ENCODE data around the gene SMARCC2. TPM values are rescaled to one million over a fixed set of nuclear protein-coding genes. Genes with fewer than 3 reads are reported as not detected.

Gene SMARCC2
- total RNA-seq, 1 experiment from 2014 or later, result 38.4 TPM

DNA sequence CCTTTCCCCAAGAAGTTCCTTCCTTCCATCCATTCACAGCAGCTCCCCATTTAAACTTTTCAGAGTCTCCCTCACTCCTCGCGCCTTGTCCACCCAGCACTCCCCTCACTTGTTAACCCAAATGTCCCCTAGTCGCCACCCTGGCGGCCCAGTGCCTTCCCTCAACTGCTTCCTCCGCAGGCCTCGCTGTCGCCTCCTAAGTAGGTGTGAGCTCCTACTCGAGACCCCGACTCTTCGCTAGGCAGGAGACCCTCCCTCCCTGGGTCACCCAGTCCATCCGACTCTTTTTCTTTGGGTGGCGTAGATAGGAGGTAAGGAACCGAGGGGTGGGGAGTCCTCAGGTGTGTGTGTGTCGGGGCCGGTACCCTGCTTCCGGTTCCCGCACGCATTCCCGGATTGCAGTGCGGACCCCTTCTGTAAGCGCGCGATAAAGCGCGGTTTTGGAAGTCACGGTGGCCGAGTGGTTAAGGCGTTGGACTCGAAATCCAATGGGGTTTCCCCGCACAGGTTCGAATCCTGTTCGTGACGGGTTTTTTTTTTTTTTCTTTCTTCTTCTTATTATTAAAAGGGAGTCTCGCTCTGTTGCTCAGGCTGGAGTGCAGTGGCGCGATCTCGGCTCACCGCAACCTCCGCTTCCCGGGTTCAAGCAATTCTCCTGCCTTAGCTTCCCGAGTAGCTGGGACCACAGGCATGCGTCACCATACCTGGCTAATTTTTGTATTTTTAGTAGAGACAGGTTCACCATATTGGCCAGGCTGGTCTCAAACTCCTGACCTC lies 823 bp upstream of the SMARCC2 start:
- TF ChIP-seq EZH2 (IDR thresholded peaks at IDR 0.05; ENCODE audit: low read length, unreplicated experiment), result no peak
- no peak for TF ChIP-seq EZH2phosphoT487 (IDR thresholded peaks at IDR 0.05; ENCODE audit: borderline replicate concordance, low read length)
- TF ChIP-seq, protein P1, sequence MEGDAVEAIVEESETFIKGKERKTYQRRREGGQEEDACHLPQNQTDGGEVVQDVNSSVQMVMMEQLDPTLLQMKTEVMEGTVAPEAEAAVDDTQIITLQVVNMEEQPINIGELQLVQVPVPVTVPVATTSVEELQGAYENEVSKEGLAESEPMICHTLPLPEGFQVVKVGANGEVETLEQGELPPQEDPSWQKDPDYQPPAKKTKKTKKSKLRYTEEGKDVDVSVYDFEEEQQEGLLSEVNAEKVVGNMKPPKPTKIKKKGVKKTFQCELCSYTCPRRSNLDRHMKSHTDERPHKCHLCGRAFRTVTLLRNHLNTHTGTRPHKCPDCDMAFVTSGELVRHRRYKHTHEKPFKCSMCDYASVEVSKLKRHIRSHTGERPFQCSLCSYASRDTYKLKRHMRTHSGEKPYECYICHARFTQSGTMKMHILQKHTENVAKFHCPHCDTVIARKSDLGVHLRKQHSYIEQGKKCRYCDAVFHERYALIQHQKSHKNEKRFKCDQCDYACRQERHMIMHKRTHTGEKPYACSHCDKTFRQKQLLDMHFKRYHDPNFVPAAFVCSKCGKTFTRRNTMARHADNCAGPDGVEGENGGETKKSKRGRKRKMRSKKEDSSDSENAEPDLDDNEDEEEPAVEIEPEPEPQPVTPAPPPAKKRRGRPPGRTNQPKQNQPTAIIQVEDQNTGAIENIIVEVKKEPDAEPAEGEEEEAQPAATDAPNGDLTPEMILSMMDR (conservative IDR thresholded peaks at IDR 0.05; ENCODE audit: low read depth, low read length), result no peak; the same call in 1 of the 2 replicates
- no peaks in the 10 kb centered on the region for H3K9me3 ChIP-seq (ENCODE audit: low read length)
- ChIA-PET POLR2A (ENCODE audit: unreplicated experiment) (interaction anchor here (0.6 to 1.0 kb wide), 5 partner anchors 15 to 72 kb away, joined by 3 to 18 read pairs (median 4); partner anchors contain the start of gene ZC3H10), CTCF (interaction anchor here (0.6 to 2.6 kb wide), 8 partner anchors 11 to 331 kb away, joined by 3 to 37 read pairs (median 4); partner anchors contain the start of genes ESYT1, RBMS2, RNF41 and ZC3H10)
- peak overlapping the region; percentile 73 for H3K9ac ChIP-seq (ENCODE audit: low read length)
- ATAC-seq (peak; percentile 48), DNase-seq (peak; percentile 96)
- peaks cover 30% of the 10 kb centered on the region for H3K79me2 ChIP-seq (ENCODE audit: low read length)
- H3F3A ChIP-seq (ENCODE audit: low read length, unreplicated experiment), result no peaks in the 10 kb centered on the region
- TSS peak; percentile 69 for BruUV-seq (replicated peaks)
- no peaks in the 10 kb centered on the region for H4K20me1 ChIP-seq (ENCODE audit: low read length)
- peaks cover 21% of the 10 kb centered on the region for H3K4me1 ChIP-seq (ENCODE audit: insufficient read depth, low read length)
- no peaks in the 10 kb centered on the region for H3K9me2 ChIP-seq (replicated peaks; ENCODE audit: low read length)
- peak overlapping the region; percentile 41 for H3K27ac ChIP-seq (ENCODE audit: low read length)
- H3K4me2 ChIP-seq (ENCODE audit: low read length), result peak overlapping the region; percentile 97
- peak overlapping the region; percentile 77 for H3K4me3 ChIP-seq (ENCODE audit: low read length)
- intact Hi-C loops (cut with micrococcal nuclease), result loop anchor here (1.0 to 10.0 kb wide), 4 partner anchors 31 to 275 kb away; partner anchors contain the start of genes MYL6 and SPRYD4
- H3K27me3 ChIP-seq (ENCODE audit: low read length), result no peaks in the 10 kb centered on the region
- H2AFZ ChIP-seq (ENCODE audit: low read length), result peak overlapping the region; percentile 98
- peaks cover 3% of the 10 kb centered on the region; the same call in 1 of the 2 replicates for H3K36me3 ChIP-seq (ENCODE audit: low read depth, low read length)

DNA sequence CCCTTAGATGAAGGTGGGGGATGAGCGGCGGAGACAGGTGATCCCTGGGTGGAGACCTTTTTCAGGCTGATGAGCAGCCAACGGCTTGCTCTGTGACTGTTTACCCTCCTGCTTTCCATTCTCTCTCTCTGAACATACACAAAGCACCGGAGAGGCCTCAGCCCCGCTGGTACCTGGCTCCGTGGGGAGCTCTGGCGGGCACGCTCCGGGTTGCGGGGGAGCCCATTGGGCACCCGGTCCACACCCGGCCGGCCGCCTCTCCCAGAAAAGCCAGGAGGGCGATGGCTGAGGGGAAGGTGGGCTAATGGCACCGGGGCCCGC lies 545 bp downstream of the SMARCC2 start:
- peaks cover 15% of the 10 kb centered on the region for H3K36me3 ChIP-seq (ENCODE audit: low read depth, low read length)
- no peaks in the 10 kb centered on the region for H3K27me3 ChIP-seq (ENCODE audit: low read length)
- H3K9me3 ChIP-seq (ENCODE audit: low read length), result no peaks in the 10 kb centered on the region
- H3K4me2 ChIP-seq (ENCODE audit: low read length), result peak overlapping the region; percentile 86
- DNase-seq, result no peak
- H3K4me1 ChIP-seq (ENCODE audit: insufficient read depth, low read length), result peaks cover 21% of the 10 kb centered on the region
- H3K27ac ChIP-seq (ENCODE audit: low read length), result no peak overlapping the region
- no peaks in the 10 kb centered on the region for H3K9me2 ChIP-seq (replicated peaks; ENCODE audit: low read length)
- ChIA-PET CTCF (interaction anchor here (0.6 to 2.6 kb wide), 8 partner anchors 13 to 214 kb away, joined by 3 to 37 read pairs (median 6); partner anchors contain the start of genes ESYT1, MYL6, RNF41 and ZC3H10), POLR2A (ENCODE audit: unreplicated experiment) (interaction anchor here (1.0 kb wide), 1 partner anchor 61 kb away, joined by 4 read pairs; no protein-coding TSS in a partner anchor)
- peak; percentile 6 for ATAC-seq
- H4K20me1 ChIP-seq (ENCODE audit: low read length), result no peaks in the 10 kb centered on the region
- H2AFZ ChIP-seq (ENCODE audit: low read length), result peak overlapping the region; percentile 76
- intact Hi-C loops (cut with micrococcal nuclease), result loop anchor here (1.0 to 2.0 kb wide), 3 partner anchors 30 to 69 kb away; partner anchors contain the start of gene MYL6
- BruUV-seq (replicated peaks), result no TSS peak
- H3K9ac ChIP-seq (ENCODE audit: low read length), result peak overlapping the region; percentile 75
- H3K79me2 ChIP-seq (ENCODE audit: low read length), result peaks cover 30% of the 10 kb centered on the region
- H3F3A ChIP-seq (ENCODE audit: low read length, unreplicated experiment), result no peaks in the 10 kb centered on the region
- peak overlapping the region; percentile 94 for H3K4me3 ChIP-seq (ENCODE audit: low read length)
- TF ChIP-seq, protein P1 (conservative IDR thresholded peaks at IDR 0.05; ENCODE audit: low read depth, low read length), result no peak
- TF ChIP-seq EZH2phosphoT487 (IDR thresholded peaks at IDR 0.05; ENCODE audit: borderline replicate concordance, low read length) (no peak), EZH2 (IDR thresholded peaks at IDR 0.05; ENCODE audit: low read length, unreplicated experiment) (no peak)
